ENCODE results near the gene SLC22A17. TPM values are rescaled to one million over a fixed set of nuclear protein-coding genes. Genes with fewer than 3 reads are reported as not detected.

Gene SLC22A17
- polyA plus RNA-seq, 1 experiment, result 14.0 TPM

DNA sequence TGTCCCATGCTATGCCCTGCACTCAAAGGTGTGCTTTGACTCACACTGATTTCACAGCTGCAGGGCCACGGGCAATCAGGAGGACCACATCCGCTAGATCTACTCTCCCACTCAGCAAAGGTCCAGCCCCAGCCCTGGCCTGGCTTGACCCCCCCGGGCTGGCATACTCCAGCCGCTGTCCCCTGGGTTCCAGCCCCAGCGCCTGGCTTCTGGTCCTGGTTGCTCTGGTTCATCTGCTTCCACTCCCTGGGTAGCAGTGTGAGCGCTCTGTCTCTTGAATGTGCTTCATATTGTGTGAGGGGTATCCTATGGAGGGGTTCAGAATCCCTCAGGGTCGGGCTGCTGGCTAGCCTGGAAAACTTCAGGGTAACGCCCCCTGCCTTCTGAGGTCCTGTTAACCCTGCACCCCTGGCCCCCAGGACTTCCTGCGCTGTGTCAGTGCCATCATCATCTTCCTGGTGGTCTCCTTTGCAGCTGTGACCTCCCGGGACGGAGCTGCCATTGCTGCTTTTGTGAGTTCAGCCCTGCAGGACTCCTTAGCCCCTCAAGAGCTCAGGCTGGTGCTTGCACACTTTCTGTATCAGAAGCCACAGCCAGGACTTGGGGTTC, 26.0 kb upstream of the SLC22A17 start:
- Histone ChIP-seq H3K36me3 (ENCODE audit: control insufficient read depth, insufficient read depth, low read length) (no peaks in the 10 kb centered on the region), H3K27me3 (ENCODE audit: control insufficient read depth, insufficient read depth, low read length) (peaks cover 9% of the 10 kb centered on the region), H3K4me3 (ENCODE audit: low read depth, low read length) (no peak overlapping the region)
- ChIA-PET POLR2A (no interaction called here), CTCF (interaction anchor here (1.0 to 8.1 kb wide), 12 partner anchors 8 to 114 kb away, joined by 3 to 132 read pairs (median 13); partner anchors contain the start of gene SLC22A17)
- TF ChIP-seq, protein P1, sequence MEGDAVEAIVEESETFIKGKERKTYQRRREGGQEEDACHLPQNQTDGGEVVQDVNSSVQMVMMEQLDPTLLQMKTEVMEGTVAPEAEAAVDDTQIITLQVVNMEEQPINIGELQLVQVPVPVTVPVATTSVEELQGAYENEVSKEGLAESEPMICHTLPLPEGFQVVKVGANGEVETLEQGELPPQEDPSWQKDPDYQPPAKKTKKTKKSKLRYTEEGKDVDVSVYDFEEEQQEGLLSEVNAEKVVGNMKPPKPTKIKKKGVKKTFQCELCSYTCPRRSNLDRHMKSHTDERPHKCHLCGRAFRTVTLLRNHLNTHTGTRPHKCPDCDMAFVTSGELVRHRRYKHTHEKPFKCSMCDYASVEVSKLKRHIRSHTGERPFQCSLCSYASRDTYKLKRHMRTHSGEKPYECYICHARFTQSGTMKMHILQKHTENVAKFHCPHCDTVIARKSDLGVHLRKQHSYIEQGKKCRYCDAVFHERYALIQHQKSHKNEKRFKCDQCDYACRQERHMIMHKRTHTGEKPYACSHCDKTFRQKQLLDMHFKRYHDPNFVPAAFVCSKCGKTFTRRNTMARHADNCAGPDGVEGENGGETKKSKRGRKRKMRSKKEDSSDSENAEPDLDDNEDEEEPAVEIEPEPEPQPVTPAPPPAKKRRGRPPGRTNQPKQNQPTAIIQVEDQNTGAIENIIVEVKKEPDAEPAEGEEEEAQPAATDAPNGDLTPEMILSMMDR (IDR thresholded peaks at IDR 0.05; ENCODE audit: insufficient read depth, low read depth, low read length), result no peak
- no peak for DNase-seq (ENCODE audit: low read depth)

DNA sequence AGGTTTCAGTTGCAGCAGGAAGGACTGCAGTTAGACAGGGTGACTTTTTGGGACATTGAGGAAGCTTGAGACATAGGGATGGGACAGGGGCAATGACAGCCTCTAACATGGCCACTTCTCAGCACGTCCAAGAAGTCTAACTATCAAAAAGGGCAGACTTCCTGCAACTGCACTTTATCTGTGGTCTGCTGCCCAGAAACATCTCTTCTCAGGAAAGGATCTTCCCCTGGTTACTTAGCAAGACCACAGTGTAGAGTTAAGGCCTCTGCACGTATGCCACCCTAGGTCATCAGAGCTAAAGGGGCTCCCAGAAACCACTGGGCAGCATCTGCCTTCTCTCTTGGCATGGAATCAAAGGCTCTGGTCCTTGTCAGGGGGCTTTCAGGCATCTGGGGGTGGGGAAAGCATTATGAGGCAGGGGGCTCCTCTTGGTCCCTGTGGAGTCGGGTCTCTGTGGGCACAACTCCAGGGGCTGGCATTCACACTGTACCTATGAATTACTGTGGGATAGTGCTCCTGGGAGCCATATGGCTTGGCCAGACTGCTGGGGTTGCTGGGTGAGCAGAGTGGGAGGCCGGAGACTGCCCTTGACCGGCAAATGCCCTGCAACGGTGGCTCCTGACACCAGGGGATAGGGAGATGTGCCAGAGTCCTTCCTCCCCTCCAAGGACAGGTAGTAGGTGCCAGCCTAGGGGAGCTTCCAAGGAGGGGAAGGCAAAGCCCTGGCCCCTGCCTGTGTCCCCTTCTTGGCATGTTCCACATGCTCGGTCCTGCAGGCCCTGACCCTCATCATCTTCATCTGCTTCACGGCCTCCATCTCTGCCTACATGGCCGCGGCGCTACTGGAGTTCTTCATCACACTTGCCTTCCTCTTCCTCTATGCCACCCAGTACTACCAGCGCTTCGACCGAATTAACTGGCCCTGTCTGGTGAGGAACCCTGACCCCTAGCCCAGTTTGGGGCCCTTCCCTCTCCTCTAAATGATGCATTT, 25.2 kb upstream of the SLC22A17 start:
- no peak for DNase-seq (ENCODE audit: low read depth)
- TF ChIP-seq, protein P1 (IDR thresholded peaks at IDR 0.05; ENCODE audit: insufficient read depth, low read depth, low read length), result no peak
- Histone ChIP-seq H3K36me3 (ENCODE audit: control insufficient read depth, insufficient read depth, low read length) (no peaks in the 10 kb centered on the region), H3K27me3 (ENCODE audit: control insufficient read depth, insufficient read depth, low read length) (peaks cover 9% of the 10 kb centered on the region), H3K4me3 (ENCODE audit: low read depth, low read length) (no peak overlapping the region)
- POLR2A ChIA-PET, result no interaction called here
- CTCF ChIA-PET, result interaction anchor here (0.9 to 8.1 kb wide), 7 partner anchors 9 to 56 kb away, joined by 3 to 132 read pairs (median 15); no protein-coding TSS in a partner anchor

DNA sequence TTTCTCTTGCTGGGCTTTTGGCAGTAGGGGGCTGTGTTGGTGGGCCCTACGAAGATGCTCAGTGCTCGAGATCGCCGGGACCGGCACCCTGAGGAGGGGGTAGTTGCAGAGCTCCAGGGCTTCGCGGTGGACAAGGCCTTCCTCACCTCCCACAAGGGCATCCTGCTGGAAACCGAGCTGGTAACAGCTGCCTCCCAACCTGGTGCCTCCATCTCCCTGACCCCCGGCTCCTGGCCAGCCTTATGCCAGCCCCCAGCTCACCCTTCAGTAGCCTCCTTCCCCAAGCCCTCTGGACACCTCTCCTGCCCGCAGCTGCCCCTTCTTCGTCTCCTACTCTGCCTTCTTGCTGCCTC, 24.5 kb upstream of the SLC22A17 start:
- TF ChIP-seq, protein P1 (IDR thresholded peaks at IDR 0.05; ENCODE audit: insufficient read depth, low read depth, low read length), result no peak
- ChIA-PET POLR2A (no interaction called here), CTCF (interaction anchor here (0.9 to 8.1 kb wide), 5 partner anchors 10 to 55 kb away, joined by 3 to 132 read pairs (median 3); no protein-coding TSS in a partner anchor)
- H3K4me3 ChIP-seq (ENCODE audit: low read depth, low read length), result no peak overlapping the region
- no peaks in the 10 kb centered on the region for H3K36me3 ChIP-seq (ENCODE audit: control insufficient read depth, insufficient read depth, low read length)
- peaks cover 9% of the 10 kb centered on the region for H3K27me3 ChIP-seq (ENCODE audit: control insufficient read depth, insufficient read depth, low read length)
- DNase-seq (ENCODE audit: low read depth), result no peak

DNA sequence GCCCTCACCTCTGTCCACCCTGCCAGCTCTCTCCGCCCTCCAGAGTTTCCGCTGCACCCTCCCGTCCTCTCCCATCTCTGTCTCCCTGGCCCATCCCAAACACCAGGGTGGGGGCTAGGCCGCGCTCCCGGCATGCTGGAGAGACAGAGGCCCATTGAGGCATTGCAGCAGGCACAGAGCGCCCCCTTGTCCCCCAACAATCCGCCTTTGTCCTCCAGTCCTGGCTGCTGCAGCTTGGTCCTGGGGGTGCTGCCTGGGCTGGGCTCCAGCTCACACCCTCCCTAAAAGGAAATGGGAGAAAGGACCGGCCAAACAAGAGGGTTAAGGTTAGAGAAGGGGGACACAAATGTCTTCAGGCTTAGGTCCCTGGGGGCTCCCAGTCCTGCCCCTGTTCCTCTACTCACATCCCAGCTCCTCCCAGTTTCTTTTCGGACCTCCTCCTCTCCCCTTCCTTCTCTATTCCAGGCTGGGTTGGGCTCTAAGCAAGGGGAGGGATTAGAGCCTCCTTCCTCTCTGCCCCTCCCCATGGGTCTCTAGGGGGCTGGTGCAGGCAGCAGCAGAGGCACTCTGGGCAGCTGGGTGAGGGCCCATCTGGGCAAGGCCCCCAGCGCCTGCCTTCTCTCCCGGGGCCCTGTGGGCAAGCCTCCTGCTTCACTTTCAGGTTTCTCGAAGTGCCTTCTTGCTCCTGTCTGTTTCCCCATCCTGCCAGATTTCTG, 24.0 kb upstream of the SLC22A17 start, which contains the start of gene CMTM5:
TSS of gene CMTM5 (plus strand) at position 565 of the 716 bp plus-strand sequence. CDS start 206 bp downstream, outside the sequence.
- TF ChIP-seq, protein P1 (IDR thresholded peaks at IDR 0.05; ENCODE audit: insufficient read depth, low read depth, low read length), result no peak
- peaks cover 11% of the 10 kb centered on the region for H3K27me3 ChIP-seq (ENCODE audit: control insufficient read depth, insufficient read depth, low read length)
- ChIA-PET CTCF (interaction anchor here (0.9 to 8.1 kb wide), 3 partner anchors 9 to 55 kb away, joined by 3 to 132 read pairs (median 3); no protein-coding TSS in a partner anchor), POLR2A (no interaction called here)
- no peak for DNase-seq (ENCODE audit: low read depth)
- no peaks in the 10 kb centered on the region for H3K36me3 ChIP-seq (ENCODE audit: control insufficient read depth, insufficient read depth, low read length)
- H3K4me3 ChIP-seq (ENCODE audit: low read depth, low read length), result no peak within 1 kb of the TSS

Data from BJ (cell line).